GM21528 (cell line): Measurements from ENCODE around the gene IL15RA.
"Not testable (repeated sequence)": the region's sequence is repeated elsewhere in the genome, so short reads cannot be mapped to it uniquely, and the experiment has no call there.

Experiments used
- ATAC-seq: cut with Tn5 transposase; IDR thresholded peaks from one replicate; pipeline ENCODE4 v1.9.1; 2021; ENCODE audit warnings: mild to moderate bottlenecking, moderate library complexity; ENCODE audit not compliant: unreplicated experiment, low FRiP score

The IL15RA gene

DNA sequence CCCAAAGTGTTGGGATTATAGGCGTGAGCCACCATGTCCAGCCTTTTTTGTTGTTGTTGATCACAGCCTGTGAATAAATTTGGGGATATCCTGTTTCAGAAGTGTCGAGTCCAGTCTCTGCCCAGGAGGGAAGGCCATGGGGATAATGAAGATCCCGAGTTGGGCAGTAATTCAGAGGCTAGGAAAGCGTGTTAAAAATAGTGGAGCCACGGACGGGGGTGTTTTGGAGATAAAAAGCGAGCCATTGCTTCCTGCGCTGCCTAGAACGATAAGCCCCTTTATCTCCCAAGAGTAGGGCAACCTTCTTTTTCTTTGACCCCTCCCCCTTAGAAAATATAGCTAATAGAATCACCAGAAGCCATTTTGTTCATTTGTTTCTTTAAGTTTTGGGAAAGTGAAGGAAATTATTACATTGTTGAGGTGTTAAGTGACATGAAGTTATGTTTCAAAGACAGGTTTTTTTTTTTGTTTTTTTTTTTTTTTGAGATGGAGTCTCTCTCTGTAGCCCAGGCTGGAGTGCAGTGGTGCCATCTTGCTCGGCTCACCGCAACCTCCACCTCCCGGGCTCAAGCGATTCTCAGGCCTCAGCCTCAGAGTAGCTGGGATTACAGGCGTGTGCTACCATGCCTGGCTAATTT lies 43.3 kb downstream of the IL15RA start:
- no peak for ATAC-seq

GRCh38 chr10:5932345-5932744 lies 45.0 kb downstream of the IL15RA start:
- no peak for ATAC-seq

- no peak for ATAC-seq
These were observed 47.1 kb downstream of the IL15RA start for GRCh38 chr10:5930272-5930671.

DNA sequence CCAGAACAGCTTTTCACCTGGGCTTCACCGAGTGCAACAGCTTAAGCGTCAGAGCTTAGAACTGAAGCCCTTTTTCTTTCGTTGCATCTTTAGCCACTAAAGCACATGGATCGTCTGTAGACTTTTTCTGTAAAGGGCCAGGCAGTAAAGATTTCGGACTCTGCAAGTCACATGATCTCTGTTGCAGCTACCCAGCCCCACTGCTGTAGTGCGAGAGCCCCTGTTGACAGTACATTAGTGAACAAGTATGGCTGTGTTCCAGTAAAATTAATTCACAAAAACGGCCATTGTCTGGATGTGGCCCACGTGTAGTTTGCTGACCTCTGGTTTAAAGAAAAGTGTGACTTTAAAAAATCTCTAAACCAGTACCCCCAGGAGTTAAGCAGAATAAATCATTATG lies 47.9 kb downstream of the IL15RA start:
- ATAC-seq = no peak

DNA sequence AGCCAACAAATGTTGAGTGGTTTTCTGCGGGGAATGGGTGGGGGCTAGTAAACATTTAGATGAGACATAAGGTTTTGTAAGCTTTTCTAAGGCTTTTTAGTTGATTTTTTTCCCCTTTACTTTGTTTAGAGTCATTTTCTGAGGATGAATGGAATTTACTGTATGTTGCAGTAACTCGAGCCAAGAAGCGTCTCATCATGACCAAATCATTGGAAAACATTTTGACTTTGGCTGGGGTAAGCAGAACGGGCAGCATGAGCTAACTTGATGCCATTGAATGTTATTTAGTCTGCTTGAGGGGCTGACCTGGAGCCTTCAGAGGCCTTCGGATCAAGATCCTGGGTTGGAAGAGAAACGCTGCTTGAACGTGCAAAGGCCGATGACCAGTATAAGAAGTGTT lies 50.0 kb downstream of the IL15RA start:
- no peak for ATAC-seq

DNA sequence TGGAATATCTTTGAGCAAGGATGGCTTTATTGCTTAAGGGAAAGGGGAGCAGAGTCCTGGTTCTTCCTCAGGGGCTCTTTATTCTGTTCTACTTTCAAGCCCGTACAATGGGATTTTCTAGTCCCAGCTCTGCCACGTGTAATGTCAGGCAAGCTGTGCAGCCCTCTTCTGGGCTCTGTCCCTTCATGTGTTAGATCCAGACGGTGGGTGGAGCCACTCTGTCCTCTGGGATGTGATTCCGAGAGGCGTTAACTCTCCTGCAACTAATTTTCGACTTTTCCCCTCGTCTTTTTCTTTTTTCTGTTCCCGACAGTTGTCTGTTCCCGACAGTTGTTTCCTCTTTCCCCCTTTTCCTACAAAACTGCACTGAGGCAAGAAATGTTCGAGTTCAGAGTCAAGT lies 52.5 kb downstream of the IL15RA start:
- no peak for ATAC-seq

GRCh38 chr10:5921746-5922145 lies 55.6 kb downstream of the IL15RA start:
- no peak for ATAC-seq

DNA sequence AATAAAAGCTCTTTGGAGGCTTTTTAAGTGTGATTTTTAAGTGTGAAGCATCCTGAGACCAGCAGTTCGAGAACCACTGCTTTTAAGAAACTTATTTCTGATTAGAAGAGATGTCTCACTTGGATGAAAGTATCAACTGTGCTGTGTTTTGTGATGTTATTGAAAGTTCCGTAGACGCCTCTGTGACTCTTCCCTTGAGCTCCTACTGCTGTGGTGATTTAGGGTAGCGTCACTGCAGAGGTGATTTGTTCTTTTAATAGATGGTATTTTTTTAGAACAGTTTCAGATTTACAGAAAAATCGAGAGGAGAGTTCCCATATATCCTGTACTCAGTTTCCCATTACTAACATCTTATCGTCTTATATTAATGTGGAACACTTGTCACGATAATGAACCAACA lies 57.8 kb downstream of the IL15RA start:
- ATAC-seq = no peak

DNA sequence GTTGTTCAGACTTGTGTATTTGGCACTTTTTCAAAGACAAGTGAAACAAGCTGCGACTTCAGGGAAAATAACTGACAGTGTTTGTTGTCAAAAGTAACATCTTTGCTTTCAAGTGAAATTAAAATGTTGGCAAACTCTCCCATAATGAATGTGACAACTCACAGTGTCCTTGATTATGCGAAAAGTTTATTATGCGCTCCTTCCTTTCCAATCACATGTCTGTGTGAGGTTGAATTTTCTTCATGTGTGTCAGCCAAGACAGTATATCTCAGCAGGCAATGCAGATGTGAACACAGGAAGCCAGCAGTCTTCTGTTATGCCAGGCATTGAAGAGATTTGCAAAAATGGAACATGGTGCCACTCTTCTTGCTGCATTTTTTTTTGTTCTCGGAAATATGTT lies 58.6 kb downstream of the IL15RA start:
- ATAC-seq = no peak

- ATAC-seq = no peak
These were observed 60.0 kb downstream of the IL15RA start for GRCh38 chr10:5917305-5917704.

DNA sequence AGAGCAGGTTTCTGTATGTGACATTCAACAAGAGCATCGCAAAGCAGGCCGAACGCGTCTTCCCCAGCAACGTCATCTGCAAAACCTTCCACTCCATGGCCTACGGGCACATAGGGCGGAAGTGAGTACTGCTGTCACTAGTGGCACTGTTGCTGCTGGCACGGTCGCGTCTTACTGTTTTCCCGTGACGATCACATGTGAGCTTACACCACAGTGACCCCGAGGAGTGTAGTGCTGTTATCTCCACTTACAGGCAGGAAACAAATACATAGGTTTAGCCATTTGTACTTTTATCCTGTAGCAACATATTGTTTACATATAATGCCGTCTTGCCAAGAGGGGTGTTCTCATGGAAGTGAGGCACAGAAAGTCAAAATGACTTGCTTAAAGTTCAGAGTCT lies 61.9 kb downstream of the IL15RA start:
- no peak for ATAC-seq

GRCh38 chr10:5913736-5914135 lies 63.6 kb downstream of the IL15RA start:
- ATAC-seq = no peak

- ATAC-seq = no peak
These were observed 65.7 kb downstream of the IL15RA start for GRCh38 chr10:5911670-5912069.

DNA sequence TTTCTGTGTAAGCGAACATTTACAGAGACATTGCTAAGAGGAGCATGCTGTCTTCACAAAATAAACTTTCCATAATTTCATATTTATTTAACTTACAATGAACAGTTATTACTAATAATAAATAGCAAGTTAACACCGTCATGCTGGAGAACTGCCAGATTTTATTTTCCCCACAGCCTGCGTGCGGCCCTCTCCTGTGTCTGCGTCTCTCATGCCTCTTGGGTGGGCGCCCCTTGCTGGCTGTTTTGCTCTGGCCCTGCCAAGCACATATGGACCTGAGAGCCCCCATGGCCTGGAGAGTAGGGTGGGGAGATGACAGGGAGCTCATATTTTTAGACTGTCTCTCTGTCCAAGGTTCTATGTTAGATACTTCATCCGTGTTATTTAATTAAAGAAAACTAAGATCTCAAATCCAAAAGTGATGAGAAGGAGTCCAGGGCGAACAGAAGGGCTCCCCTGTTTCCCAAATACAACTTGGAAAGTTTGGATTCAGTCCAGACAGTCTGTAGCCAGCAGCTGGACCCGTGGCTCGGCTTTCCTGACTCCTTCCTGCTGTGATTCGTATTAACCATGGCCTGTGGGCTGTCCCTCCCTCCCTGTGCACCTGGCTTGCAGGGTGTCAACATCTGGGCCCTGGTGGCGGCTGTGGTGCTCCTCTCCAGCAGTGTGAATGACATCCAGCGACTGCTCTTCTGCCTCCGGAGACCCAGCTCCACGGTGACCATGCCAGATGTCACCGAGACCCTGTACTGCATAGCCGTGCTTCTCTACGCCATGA lies 66.8 kb downstream of the IL15RA start:
- no peak for ATAC-seq

DNA sequence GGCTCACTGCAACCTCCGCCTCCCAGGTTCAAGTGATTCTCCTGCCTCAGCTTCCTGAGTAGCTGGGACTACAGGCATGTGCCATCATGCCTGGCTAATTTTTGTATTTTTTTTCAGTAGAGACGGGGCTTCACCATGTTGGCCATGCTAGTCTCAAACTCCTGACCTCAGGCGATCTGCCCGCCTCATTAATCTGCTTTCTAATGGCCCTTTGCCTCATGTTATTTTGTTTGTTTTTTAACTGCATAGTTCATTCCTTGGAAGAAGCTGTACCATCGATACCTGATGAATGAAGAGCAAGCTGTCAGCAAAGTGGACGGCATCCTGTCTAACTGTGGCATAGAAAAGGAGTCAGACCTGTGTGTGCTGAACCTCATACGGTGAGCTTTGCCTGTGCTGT lies 68.7 kb downstream of the IL15RA start:
- not testable (repeated sequence) for ATAC-seq

- ATAC-seq = no peak
These were observed 70.7 kb downstream of the IL15RA start for GRCh38 chr10:5906651-5907050.

GRCh38 chr10:5905854-5906507 lies 71.4 kb downstream of the IL15RA start:
- no peak for ATAC-seq

GRCh38 chr10:5904227-5904626 lies 73.1 kb downstream of the IL15RA start:
- ATAC-seq = peak; percentile 94

GRCh38 chr10:5903563-5903962 lies 73.8 kb downstream of the IL15RA start:
- no peak for ATAC-seq

DNA sequence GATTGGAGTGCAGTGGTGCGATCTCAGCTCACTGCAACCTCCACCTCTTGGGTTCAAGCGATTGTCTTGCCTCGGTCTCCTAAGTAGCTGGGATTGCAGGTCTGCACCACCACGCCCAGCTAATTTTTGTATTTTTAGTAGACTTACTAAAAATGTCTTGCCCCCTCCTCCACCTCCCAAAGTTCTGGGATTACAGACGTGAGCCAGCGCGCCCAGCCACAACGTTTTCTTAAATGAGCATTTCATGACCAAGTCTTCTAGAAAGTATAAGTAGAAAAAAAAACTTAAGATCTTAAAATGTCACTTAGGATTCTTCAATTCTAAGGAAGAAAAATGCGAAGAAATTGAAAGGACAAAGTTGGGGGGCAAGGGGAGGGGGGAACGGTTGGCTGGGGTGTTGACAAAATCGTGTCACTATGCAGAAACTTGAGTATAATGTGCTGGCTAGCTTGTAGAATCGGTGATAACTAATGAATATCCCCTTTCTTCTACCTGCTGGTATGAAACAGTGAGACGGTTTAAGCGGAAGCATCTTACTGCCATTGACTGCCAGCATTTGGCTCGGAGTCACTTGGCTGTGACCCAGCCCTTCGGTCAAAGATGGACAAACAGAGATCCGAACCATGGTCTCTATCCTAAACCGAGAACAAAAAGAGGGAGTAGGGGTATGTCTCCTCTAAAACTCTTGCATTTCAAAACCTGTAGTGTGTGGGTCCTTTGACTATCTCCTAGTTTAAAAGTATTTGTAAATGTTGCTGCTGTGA lies 74.7 kb downstream of the IL15RA start:
- no peak for ATAC-seq
